Neural cell (in vitro differentiated cells): ENCODE results near the gene CNST. TPM values are rescaled to one million over a fixed set of nuclear protein-coding genes. Genes with fewer than 3 reads are reported as not detected.
A peak's percentile ranks its signal among the peaks of the same experiment; 100 is the strongest.

Experiments
- H2AFZ ChIP-seq: fragments of 200-600, 300-800 bp; sonication (generic), shearing (Covaris generic); 2 replicates; pipeline ENCODE4 v1.6.0; 2014; ENCODE audit warnings: low read depth, mild to moderate bottlenecking, antibody characterized with exemption, low read length, moderate library complexity
- H3F3A ChIP-seq: fragments of 200-600 bp; shearing (Covaris generic); 2 replicates; pipeline ENCODE4 v1.6.1; 2016; ENCODE audit warnings: mild to moderate bottlenecking, moderate library complexity, mixed read lengths, antibody characterized with exemption, low read length; ENCODE audit not compliant: insufficient read depth, poor library complexity, severe bottlenecking
- H3K27ac ChIP-seq: fragments of 200-600, 300-800 bp; sonication (generic), shearing (Covaris generic); 2 replicates; pipeline ENCODE4 v1.5.1; 2014; ENCODE audit warnings: mild to moderate bottlenecking, low read length, moderate library complexity
- H3K27me3 ChIP-seq: fragments of 300-800, 200-600 bp; sonication (generic), shearing (Covaris generic); 2 replicates; pipeline ENCODE4 v1.6.0; 2014; ENCODE audit warnings: mild to moderate bottlenecking, low read depth, low read length, moderate library complexity; ENCODE audit not compliant: insufficient read depth
- H3K36me3 ChIP-seq: fragments of 300-800, 200-600 bp; sonication (generic), shearing (Covaris generic); 2 replicates; pipeline ENCODE4 v1.5.1; 2014; ENCODE audit warnings: mild to moderate bottlenecking, antibody characterized with exemption, low read length, moderate library complexity; ENCODE audit not compliant: insufficient read depth
- H3K4me2 ChIP-seq: fragments of 300-800, 200-600 bp; sonication (generic), shearing (Covaris generic); 2 replicates; pipeline ENCODE4 v1.6.0; 2014; ENCODE audit warnings: mild to moderate bottlenecking, low read length
- H3K4me3 ChIP-seq: fragments of 300-800, 200-600 bp; sonication (generic), shearing (Covaris generic); 2 replicates; pipeline ENCODE4 v1.5.1; 2014; ENCODE audit warnings: mild to moderate bottlenecking, low read length, moderate library complexity
- H3K79me2 ChIP-seq: fragments of 200-600 bp; shearing (Covaris generic); replicated peaks from 2 replicates; pipeline ENCODE4 v1.6.0; 2014; ENCODE audit warnings: mild to moderate bottlenecking, low read length, moderate library complexity; ENCODE audit not compliant: insufficient read depth
- H3K9ac ChIP-seq: fragments of 300-800, 200-600 bp; sonication (generic), shearing (Covaris generic); 2 replicates; pipeline ENCODE4 v1.6.1; 2016; ENCODE audit warnings: mild to moderate bottlenecking, low read length, mixed read lengths
- H3K9me2 ChIP-seq: fragments of 200-600 bp; shearing (Covaris generic); 2 replicates; pipeline ENCODE4 v1.6.1; 2016; ENCODE audit warnings: mild to moderate bottlenecking, low read length, mixed read lengths; ENCODE audit not compliant: insufficient read depth
- H3K9me3 ChIP-seq: fragments of 200-600, 300-800 bp; sonication (generic), shearing (Covaris generic); 2 replicates; pipeline ENCODE4 v1.6.1; 2016; ENCODE audit warnings: mild to moderate bottlenecking, mixed run types, low read length, moderate library complexity, mixed read lengths
- H4K20me1 ChIP-seq: fragments of 200-600 bp; shearing (Covaris generic); 2 replicates; pipeline ENCODE4 v1.6.1; 2016; ENCODE audit warnings: mild to moderate bottlenecking, mixed run types; ENCODE audit not compliant: insufficient read depth
- EP300 ChIP-seq: fragments of 450-650 bp; conservative IDR thresholded peaks from 2 replicates; pipeline ENCODE4 v1.6.1; 2014; ENCODE audit warnings: antibody characterized with exemption, mild to moderate bottlenecking, moderate library complexity; ENCODE audit not compliant: poor library complexity, severe bottlenecking
- EZH2 ChIP-seq: fragments of 200-600, 300-800 bp; shearing (Covaris generic), sonication (generic); IDR thresholded peaks from 2 replicates; pipeline ENCODE4 v1.6.1; 2014; ENCODE audit warnings: antibody characterized with exemption, low read length, borderline replicate concordance, mild to moderate bottlenecking; ENCODE audit not compliant: insufficient read depth, poor library complexity, severe bottlenecking
- MXI1 ChIP-seq: fragments of 450-650 bp; conservative IDR thresholded peaks from 2 replicates; pipeline ENCODE4 v1.6.1; 2014; ENCODE audit warnings: antibody characterized with exemption, mild to moderate bottlenecking; ENCODE audit not compliant: poor library complexity, severe bottlenecking
- POLR2AphosphoS5 ChIP-seq: IDR thresholded peaks from 2 replicates; pipeline ENCODE4 v1.6.1; 2012
- RAD21 ChIP-seq: fragments of 450-650 bp; conservative IDR thresholded peaks from 2 replicates; pipeline ENCODE4 v1.6.1; 2014; ENCODE audit warnings: antibody characterized with exemption, mild to moderate bottlenecking, moderate library complexity
- SMC3 ChIP-seq: fragments of 450-650 bp; conservative IDR thresholded peaks from 2 replicates; pipeline ENCODE4 v1.6.1; 2014; ENCODE audit warnings: antibody characterized with exemption, mild to moderate bottlenecking, moderate library complexity; ENCODE audit not compliant: poor library complexity
- TAF1 ChIP-seq: IDR thresholded peaks from 2 replicates; pipeline ENCODE4 v1.6.1; 2012; ENCODE audit warnings: low read depth
- polyA minus RNA-seq: library from RNA; depleted of rRNA, polyadenylated mRNA; stranded (reverse); fragments of >200 nt; gene quantifications from 2 replicates; pipeline ENCODE4 v1.2.3, GENCODE V29; 2014
- polyA plus RNA-seq: library from polyadenylated mRNA; depleted of rRNA; stranded (reverse); fragments of >200 nt; gene quantifications from 2 replicates; pipeline ENCODE4 v1.2.3, GENCODE V29; 2014
- TF ChIP-seq, protein P1 (sequence below): fragments of 450-650 bp; IDR thresholded peaks from 2 replicates; pipeline ENCODE4 v1.5.1; 2014; ENCODE audit warnings: antibody characterized with exemption, mild to moderate bottlenecking, moderate library complexity; ENCODE audit not compliant: poor library complexity, severe bottlenecking
- TF ChIP-seq, protein P2 (sequence below): IDR thresholded peaks from 2 replicates; pipeline ENCODE4 v1.6.1; 2012; ENCODE audit warnings: borderline replicate concordance

Gene CNST, protein sequence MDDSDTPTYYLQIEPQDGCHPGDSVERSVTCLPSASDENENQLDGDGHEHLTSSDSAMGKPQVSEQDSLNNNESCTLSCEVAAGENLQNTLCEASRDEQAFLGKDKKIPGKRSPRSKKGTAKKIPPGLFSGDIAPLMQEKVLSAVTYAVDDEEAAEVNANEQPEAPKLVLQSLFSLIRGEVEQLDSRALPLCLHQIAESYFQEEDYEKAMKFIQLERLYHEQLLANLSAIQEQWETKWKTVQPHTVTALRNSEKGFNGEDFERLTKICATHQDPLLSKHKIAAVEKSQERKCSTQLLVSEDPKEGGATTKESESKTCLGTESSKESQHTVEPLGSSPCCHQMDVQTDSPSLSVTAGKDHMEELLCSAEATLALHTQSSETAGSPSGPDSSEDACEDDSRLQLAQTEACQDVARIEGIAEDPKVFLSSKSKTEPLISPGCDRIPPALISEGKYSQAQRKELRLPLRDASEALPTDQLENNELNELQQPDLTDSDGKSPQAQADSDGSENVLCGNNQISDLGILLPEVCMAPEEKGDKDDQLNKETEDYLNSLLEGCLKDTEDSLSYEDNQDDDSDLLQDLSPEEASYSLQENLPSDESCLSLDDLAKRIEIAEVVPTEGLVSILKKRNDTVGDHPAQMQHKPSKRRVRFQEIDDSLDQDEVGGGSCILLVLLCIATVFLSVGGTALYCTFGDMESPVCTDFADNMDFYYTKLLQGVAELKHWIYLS
- 23.7 and 26.3 TPM in 2 replicates for polyA plus RNA-seq
- polyA minus RNA-seq, result 56.1 and 57.5 TPM in 2 replicates

DNA sequence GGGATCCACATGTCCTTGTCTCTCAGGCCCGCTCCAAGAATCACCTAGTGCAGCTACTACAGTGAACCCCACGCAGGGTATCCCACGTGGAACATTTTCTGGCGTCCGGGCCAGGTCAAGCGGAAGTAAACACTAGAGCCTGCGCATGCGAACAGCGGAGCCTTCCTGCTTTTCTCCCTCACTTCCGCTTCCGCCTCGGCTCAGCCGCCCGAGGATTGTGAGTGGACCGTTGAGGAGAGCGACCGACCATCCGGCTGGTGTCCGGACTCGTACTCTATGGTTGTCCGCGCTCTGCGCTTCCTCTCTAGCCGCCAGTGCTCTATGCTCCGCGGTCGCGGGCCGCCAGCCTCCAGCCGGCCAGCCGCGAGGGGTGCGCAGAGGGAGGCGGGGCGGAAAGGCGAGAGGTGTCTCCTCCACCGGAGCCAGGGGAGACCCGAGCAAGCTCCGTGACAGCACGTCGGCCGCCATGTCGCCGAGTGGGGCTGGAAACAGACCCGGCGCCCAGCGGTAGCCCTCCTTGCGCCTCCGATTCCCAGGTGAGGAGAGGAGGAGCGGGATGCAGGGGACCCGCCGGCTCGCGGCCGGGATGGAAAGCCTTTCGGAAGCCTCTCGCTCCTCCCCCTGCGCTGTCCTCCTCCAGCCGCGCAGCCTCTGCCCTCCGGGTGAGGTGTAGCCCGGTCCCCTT, at the start of gene CNST, which contains the start of gene TFB2M:
Gene CNST, plus strand, starts transcription at position 329 of the 685 bp plus-strand sequence. CDS start 25,107 bp downstream, outside the sequence.
Gene TFB2M, minus strand, starts transcription at position 134 of the 685 bp plus-strand sequence. Its CDS starts 123 bp downstream, at position 11.
- Histone ChIP-seq H3K9me2 (no peaks in the 10 kb centered on the region), H3F3A (no peaks in the 10 kb centered on the region), H3K27me3 (no peaks in the 10 kb centered on the region), H4K20me1 (no peaks in the 10 kb centered on the region), H3K36me3 (no peaks in the 10 kb centered on the region), H2AFZ (peak within 1 kb of the TSS; percentile 61), H3K79me2 (peaks cover 47% of the 10 kb centered on the region), H3K4me3 (peak within 1 kb of the TSS; percentile 92), H3K9me3 (no peaks in the 10 kb centered on the region), H3K27ac (peak within 1 kb of the TSS; percentile 90), H3K9ac (peak within 1 kb of the TSS; percentile 87), H3K4me2 (peak within 1 kb of the TSS; percentile 71)
- peak; percentile 45 for TF ChIP-seq SMC3
- TF ChIP-seq RAD21, result peak; percentile 33
- TF ChIP-seq POLR2AphosphoS5, result peak; percentile 74
- peak; percentile 30 for TF ChIP-seq EP300
- TF ChIP-seq, protein P1, sequence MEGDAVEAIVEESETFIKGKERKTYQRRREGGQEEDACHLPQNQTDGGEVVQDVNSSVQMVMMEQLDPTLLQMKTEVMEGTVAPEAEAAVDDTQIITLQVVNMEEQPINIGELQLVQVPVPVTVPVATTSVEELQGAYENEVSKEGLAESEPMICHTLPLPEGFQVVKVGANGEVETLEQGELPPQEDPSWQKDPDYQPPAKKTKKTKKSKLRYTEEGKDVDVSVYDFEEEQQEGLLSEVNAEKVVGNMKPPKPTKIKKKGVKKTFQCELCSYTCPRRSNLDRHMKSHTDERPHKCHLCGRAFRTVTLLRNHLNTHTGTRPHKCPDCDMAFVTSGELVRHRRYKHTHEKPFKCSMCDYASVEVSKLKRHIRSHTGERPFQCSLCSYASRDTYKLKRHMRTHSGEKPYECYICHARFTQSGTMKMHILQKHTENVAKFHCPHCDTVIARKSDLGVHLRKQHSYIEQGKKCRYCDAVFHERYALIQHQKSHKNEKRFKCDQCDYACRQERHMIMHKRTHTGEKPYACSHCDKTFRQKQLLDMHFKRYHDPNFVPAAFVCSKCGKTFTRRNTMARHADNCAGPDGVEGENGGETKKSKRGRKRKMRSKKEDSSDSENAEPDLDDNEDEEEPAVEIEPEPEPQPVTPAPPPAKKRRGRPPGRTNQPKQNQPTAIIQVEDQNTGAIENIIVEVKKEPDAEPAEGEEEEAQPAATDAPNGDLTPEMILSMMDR, result no peak
- peak; percentile 99 for TF ChIP-seq MXI1
- no peak for TF ChIP-seq TAF1
- TF ChIP-seq, protein P2, sequence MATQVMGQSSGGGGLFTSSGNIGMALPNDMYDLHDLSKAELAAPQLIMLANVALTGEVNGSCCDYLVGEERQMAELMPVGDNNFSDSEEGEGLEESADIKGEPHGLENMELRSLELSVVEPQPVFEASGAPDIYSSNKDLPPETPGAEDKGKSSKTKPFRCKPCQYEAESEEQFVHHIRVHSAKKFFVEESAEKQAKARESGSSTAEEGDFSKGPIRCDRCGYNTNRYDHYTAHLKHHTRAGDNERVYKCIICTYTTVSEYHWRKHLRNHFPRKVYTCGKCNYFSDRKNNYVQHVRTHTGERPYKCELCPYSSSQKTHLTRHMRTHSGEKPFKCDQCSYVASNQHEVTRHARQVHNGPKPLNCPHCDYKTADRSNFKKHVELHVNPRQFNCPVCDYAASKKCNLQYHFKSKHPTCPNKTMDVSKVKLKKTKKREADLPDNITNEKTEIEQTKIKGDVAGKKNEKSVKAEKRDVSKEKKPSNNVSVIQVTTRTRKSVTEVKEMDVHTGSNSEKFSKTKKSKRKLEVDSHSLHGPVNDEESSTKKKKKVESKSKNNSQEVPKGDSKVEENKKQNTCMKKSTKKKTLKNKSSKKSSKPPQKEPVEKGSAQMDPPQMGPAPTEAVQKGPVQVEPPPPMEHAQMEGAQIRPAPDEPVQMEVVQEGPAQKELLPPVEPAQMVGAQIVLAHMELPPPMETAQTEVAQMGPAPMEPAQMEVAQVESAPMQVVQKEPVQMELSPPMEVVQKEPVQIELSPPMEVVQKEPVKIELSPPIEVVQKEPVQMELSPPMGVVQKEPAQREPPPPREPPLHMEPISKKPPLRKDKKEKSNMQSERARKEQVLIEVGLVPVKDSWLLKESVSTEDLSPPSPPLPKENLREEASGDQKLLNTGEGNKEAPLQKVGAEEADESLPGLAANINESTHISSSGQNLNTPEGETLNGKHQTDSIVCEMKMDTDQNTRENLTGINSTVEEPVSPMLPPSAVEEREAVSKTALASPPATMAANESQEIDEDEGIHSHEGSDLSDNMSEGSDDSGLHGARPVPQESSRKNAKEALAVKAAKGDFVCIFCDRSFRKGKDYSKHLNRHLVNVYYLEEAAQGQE, result no peak
- no peak for TF ChIP-seq EZH2

DNA sequence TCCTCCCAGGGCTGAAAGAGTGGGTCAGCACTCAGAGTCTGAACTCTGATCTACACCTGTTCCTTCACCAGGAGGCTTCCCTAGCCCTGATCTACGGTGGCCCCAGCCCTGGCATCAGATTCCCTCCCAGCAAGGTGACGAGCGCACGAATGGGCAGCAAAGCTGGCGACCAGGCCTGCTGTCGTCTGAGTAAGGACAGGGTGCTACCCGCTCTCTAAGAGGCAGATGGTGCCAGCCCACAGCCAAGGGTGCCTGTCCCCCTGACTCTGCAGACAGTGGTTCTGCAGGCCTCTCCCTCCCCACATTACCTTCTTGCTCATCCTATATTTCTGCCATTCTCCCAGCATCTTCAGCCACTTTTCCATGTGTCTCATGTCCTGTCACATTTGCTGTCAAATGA, 48.9 kb upstream of the CNST start:
- Histone ChIP-seq H4K20me1 (no peaks in the 10 kb centered on the region), H3K4me3 (no peak overlapping the region), H2AFZ (no peak overlapping the region), H3K9me3 (no peaks in the 10 kb centered on the region), H3K9ac (no peak overlapping the region), H3K27me3 (no peaks in the 10 kb centered on the region), H3K27ac (no peak overlapping the region), H3K4me2 (no peak overlapping the region), H3K36me3 (no peaks in the 10 kb centered on the region), H3F3A (no peaks in the 10 kb centered on the region), H3K9me2 (no peaks in the 10 kb centered on the region), H3K79me2 (no peaks in the 10 kb centered on the region)
- TF ChIP-seq MXI1, result no peak
- TF ChIP-seq EP300, result no peak
- no peak for TF ChIP-seq SMC3
- no peak for TF ChIP-seq RAD21
- TF ChIP-seq POLR2AphosphoS5, result no peak
